Measurements from ENCODE around the gene SPRY1.

SPRY1 gene

DNA sequence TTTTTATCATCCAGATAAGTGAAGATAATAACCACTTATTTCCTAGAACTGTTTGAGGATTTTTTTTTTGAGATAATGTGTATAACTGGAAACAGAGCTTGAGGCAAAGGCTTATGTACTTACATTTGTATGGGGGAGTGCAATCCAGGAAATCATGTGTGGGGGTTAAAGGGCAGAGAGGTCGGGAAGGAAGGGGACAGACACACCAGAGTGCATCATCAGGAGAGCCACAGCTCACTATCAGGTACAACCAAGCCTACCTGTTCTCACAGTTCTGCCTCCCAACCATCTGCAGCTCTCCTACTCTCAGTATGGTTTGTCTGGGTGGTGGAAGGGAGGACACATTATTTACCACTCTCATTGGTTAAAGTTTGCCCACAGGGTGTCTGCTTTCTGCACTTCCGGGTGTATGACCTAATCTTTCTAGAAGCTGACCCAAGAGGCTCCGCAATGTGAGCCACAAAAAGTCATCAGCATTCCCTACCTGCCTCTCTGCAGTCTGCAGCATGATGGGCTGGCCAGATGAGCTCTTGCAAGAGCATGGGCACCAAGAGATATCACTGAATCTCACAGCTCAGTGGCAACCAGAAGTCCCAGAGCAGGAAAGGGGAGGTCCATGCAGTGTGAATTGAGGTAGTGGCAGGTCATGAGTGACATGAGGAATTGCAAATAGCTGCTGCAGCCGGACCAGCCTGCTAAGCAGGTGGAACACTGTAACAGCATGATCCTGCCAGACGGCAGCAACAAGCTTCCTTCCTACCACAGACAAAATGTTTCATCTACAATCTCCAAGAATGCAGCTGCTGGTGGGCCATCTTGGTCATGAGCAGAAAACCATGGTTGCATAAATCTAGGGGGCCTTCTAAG is 36.9 kb upstream of the SPRY1 start:
- no peaks in the 10 kb centered on the region for H3K27me3 ChIP-seq (ENCODE audit: insufficient read depth, low read length, poor library complexity, severe bottlenecking)
- TF ChIP-seq CTCF (conservative IDR thresholded peaks at IDR 0.05; ENCODE audit: low read length) (no peak), EZH2phosphoT487 (IDR thresholded peaks at IDR 0.05; ENCODE audit: borderline replicate concordance) (no peak)

GRCh38 chr4:123361195-123361861 is 35.3 kb upstream of the SPRY1 start:
- H3K9ac ChIP-seq (ENCODE audit: low read depth, low read length, poor library complexity, severe bottlenecking), result no peak overlapping the region
- H3K79me2 ChIP-seq (ENCODE audit: insufficient read depth, low read length), result no peaks in the 10 kb centered on the region
- H3K4me3 ChIP-seq (ENCODE audit: low read length, poor library complexity, severe bottlenecking), result no peak overlapping the region
- H3K4me2 ChIP-seq (ENCODE audit: low read depth, low read length, poor library complexity, severe bottlenecking), result no peak overlapping the region
- TF ChIP-seq EZH2phosphoT487 (IDR thresholded peaks at IDR 0.05; ENCODE audit: borderline replicate concordance), result no peak
- TF ChIP-seq CTCF (conservative IDR thresholded peaks at IDR 0.05; ENCODE audit: low read length), result no peak
- H3K9me2 ChIP-seq (replicated peaks; ENCODE audit: low read depth, low read length), result no peaks in the 10 kb centered on the region
- no peaks in the 10 kb centered on the region for H4K20me1 ChIP-seq (ENCODE audit: insufficient read depth, low read length, poor library complexity, severe bottlenecking)
- peaks cover 5% of the 10 kb centered on the region; the same call in 1 of the 2 replicates for H3K9me3 ChIP-seq (ENCODE audit: insufficient read depth, low read depth, low read length)
- H3K36me3 ChIP-seq (ENCODE audit: insufficient read depth, low read length), result no peaks in the 10 kb centered on the region
- no peaks in the 10 kb centered on the region for H3F3A ChIP-seq (ENCODE audit: low read depth)
- peaks cover 22% of the 10 kb centered on the region for H3K4me1 ChIP-seq (ENCODE audit: insufficient read depth, low read length, poor library complexity, severe bottlenecking)
- H2AFZ ChIP-seq (ENCODE audit: low read length), result no peak overlapping the region
- H3K27me3 ChIP-seq (ENCODE audit: insufficient read depth, low read length, poor library complexity, severe bottlenecking), result no peaks in the 10 kb centered on the region

More for the DNA sequence above, 36.9 kb upstream of the SPRY1 start:
- peak overlapping the region; percentile 26 for H3K4me2 ChIP-seq (ENCODE audit: low read depth, low read length, poor library complexity, severe bottlenecking)
- no peak overlapping the region for H3K4me3 ChIP-seq (ENCODE audit: low read length, poor library complexity, severe bottlenecking)
- no peaks in the 10 kb centered on the region for H4K20me1 ChIP-seq (ENCODE audit: insufficient read depth, low read length, poor library complexity, severe bottlenecking)
- H3K79me2 ChIP-seq (ENCODE audit: insufficient read depth, low read length), result no peaks in the 10 kb centered on the region
- peaks cover 5% of the 10 kb centered on the region; the same call in 1 of the 2 replicates for H3K9me3 ChIP-seq (ENCODE audit: insufficient read depth, low read depth, low read length)
- H3K4me1 ChIP-seq (ENCODE audit: insufficient read depth, low read length, poor library complexity, severe bottlenecking), result peaks cover 14% of the 10 kb centered on the region
- H2AFZ ChIP-seq (ENCODE audit: low read length), result peak overlapping the region; percentile 70
- no peaks in the 10 kb centered on the region for H3F3A ChIP-seq (ENCODE audit: low read depth)
- no peaks in the 10 kb centered on the region for H3K36me3 ChIP-seq (ENCODE audit: insufficient read depth, low read length)
- H3K9ac ChIP-seq (ENCODE audit: low read depth, low read length, poor library complexity, severe bottlenecking), result no peak overlapping the region
- no peaks in the 10 kb centered on the region for H3K9me2 ChIP-seq (replicated peaks; ENCODE audit: low read depth, low read length)

- Histone ChIP-seq H3K27me3 (ENCODE audit: insufficient read depth, low read length, poor library complexity, severe bottlenecking) (no peaks in the 10 kb centered on the region), H3K4me1 (ENCODE audit: insufficient read depth, low read length, poor library complexity, severe bottlenecking) (peaks cover 22% of the 10 kb centered on the region), H4K20me1 (ENCODE audit: insufficient read depth, low read length, poor library complexity, severe bottlenecking) (no peaks in the 10 kb centered on the region), H3K36me3 (ENCODE audit: insufficient read depth, low read length) (no peaks in the 10 kb centered on the region), H2AFZ (ENCODE audit: low read length) (no peak overlapping the region), H3K9me3 (ENCODE audit: insufficient read depth, low read depth, low read length) (peaks cover 5% of the 10 kb centered on the region; the same call in 1 of the 2 replicates), H3K79me2 (ENCODE audit: insufficient read depth, low read length) (no peaks in the 10 kb centered on the region), H3K9ac (ENCODE audit: low read depth, low read length, poor library complexity, severe bottlenecking) (no peak overlapping the region), H3K4me3 (ENCODE audit: low read length, poor library complexity, severe bottlenecking) (no peak overlapping the region), H3K9me2 (replicated peaks; ENCODE audit: low read depth, low read length) (no peaks in the 10 kb centered on the region), H3K4me2 (ENCODE audit: low read depth, low read length, poor library complexity, severe bottlenecking) (no peak overlapping the region), H3F3A (ENCODE audit: low read depth) (no peaks in the 10 kb centered on the region)
- no peak for TF ChIP-seq EZH2phosphoT487 (IDR thresholded peaks at IDR 0.05; ENCODE audit: borderline replicate concordance)
Observed at GRCh38 chr4:123362103-123362502, 34.5 kb upstream of the SPRY1 start.

All from Loucy (cell line).